ENCODE measurements around the gene ZNF560.

DNA sequence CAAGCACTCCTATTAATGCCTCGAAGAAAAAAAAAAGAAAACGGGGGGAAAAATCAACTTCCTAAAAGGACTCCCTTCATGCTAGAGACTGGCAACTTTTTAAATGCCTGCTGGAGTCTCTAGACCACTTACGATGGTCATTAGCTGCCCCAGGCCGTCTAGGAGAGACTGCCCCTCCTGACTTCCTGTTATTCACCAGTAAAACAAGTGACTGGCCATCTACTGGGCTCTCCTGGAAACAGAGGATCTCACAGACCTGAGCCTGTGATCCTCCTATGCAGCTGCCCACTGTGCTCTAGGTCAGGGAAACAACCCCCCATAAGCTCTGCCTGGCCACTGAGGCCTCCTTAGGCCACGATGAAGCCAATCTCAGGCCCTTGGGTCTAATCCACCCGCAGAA, 70.5 kb downstream of the ZNF560 start:
- TF ChIP-seq EZH2 (IDR thresholded peaks at IDR 0.05; ENCODE audit: low read length, missing control alignments) = no peak
- TF ChIP-seq, protein P1, sequence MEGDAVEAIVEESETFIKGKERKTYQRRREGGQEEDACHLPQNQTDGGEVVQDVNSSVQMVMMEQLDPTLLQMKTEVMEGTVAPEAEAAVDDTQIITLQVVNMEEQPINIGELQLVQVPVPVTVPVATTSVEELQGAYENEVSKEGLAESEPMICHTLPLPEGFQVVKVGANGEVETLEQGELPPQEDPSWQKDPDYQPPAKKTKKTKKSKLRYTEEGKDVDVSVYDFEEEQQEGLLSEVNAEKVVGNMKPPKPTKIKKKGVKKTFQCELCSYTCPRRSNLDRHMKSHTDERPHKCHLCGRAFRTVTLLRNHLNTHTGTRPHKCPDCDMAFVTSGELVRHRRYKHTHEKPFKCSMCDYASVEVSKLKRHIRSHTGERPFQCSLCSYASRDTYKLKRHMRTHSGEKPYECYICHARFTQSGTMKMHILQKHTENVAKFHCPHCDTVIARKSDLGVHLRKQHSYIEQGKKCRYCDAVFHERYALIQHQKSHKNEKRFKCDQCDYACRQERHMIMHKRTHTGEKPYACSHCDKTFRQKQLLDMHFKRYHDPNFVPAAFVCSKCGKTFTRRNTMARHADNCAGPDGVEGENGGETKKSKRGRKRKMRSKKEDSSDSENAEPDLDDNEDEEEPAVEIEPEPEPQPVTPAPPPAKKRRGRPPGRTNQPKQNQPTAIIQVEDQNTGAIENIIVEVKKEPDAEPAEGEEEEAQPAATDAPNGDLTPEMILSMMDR (conservative IDR thresholded peaks at IDR 0.05 in 1 of 2, IDR thresholded peaks at IDR 0.05 in 1 of 2; ENCODE audit: low read depth in 1 of 2, low read length in 2 of 2) = no peak
